IMR-90 (cell line): Measurements from ENCODE around the gene RPS6KA2. TPM values are rescaled to one million over a fixed set of nuclear protein-coding genes. Genes with fewer than 3 reads are reported as not detected.

Experiments used
- ATAC-seq: fragments of 200-7000 bp; cut with Tn5 transposase; 2 replicates; pipeline ENCODE4 v1.9.1; 2020; ENCODE audit warnings: low read depth, mild to moderate bottlenecking, moderate library complexity
- BruUV-seq: library from RNA; stranded (reverse); fragments of 400-500 nt; replicated peaks from 2 replicates; lab custom pipeline; 2021; lab: Mats Ljungman, UMichigan
- CTCF ChIA-PET: fragments of 300-600 bp; formaldehyde crosslinking; extraction: SDS; loops from one replicate; lab custom pipeline; 2021; ENCODE audit warnings: antibody characterized with exemption; lab: Yijun Ruan, JAX
- POLR2A ChIA-PET: fragments of 300-600 bp; sonication (Branson Sonifier 250); formaldehyde crosslinking; loops from one replicate; lab custom pipeline; 2022; ENCODE audit warnings: antibody characterized with exemption; ENCODE audit not compliant: unreplicated experiment; lab: Charles Lee
- DNase-seq: peaks from one replicate; pipeline ENCODE4 v3.0.0; 2013
- H2AFZ ChIP-seq: replicated peaks from 2 replicates; pipeline ENCODE3; 2013; ENCODE audit warnings: low read length, mild to moderate bottlenecking; ENCODE audit not compliant: poor library complexity
- H2AK5ac ChIP-seq: 2 replicates; pipeline ENCODE4 v1.6.1; 2013; ENCODE audit warnings: low read depth, low read length, inconsistent platforms
- H2AK9ac ChIP-seq: replicated peaks from 2 replicates; pipeline ENCODE3; 2013; ENCODE audit warnings: mild to moderate bottlenecking, low read depth, low read length, moderate library complexity; ENCODE audit not compliant: poor library complexity
- H2BK120ac ChIP-seq: 2 replicates; pipeline ENCODE4 v1.6.1; 2013; ENCODE audit warnings: low read depth, low read length, inconsistent platforms
- H2BK15ac ChIP-seq: 3 replicates; pipeline ENCODE4 v1.6.1; 2013; ENCODE audit warnings: low read depth, low read length, inconsistent platforms
- H2BK20ac ChIP-seq: 2 replicates; pipeline ENCODE4 v1.6.1; 2013; ENCODE audit warnings: low read depth, mild to moderate bottlenecking, inconsistent platforms, low read length, moderate library complexity
- H2BK5ac ChIP-seq: 2 replicates; pipeline ENCODE4 v1.6.1; 2013; ENCODE audit warnings: mild to moderate bottlenecking, low read depth, low read length, inconsistent platforms; ENCODE audit not compliant: poor library complexity, severe bottlenecking
- H3K14ac ChIP-seq: replicated peaks from 2 replicates; pipeline ENCODE4 v1.6.1; 2013; ENCODE audit warnings: low read depth, low read length, inconsistent platforms
- H3K18ac ChIP-seq: 2 replicates; pipeline ENCODE4 v1.6.1; 2013; ENCODE audit warnings: low read depth, low read length, control low read depth
- H3K23ac ChIP-seq: 2 replicates; pipeline ENCODE4 v1.6.1; 2013; ENCODE audit warnings: low read depth, low read length, inconsistent platforms
- H3K27ac ChIP-seq: 2 replicates; pipeline ENCODE4 v1.5.1; 2013; ENCODE audit warnings: mild to moderate bottlenecking, control low read depth, low read length; ENCODE audit not compliant: insufficient read depth
- H3K27me3 ChIP-seq: 2 replicates; pipeline ENCODE4 v1.6.1; 2013; ENCODE audit warnings: low read length; ENCODE audit not compliant: control insufficient read depth, insufficient read depth
- H3K36me3 ChIP-seq: 2 replicates; pipeline ENCODE4 v1.6.1; 2013; ENCODE audit warnings: low read length, mixed read lengths; ENCODE audit not compliant: control insufficient read depth, insufficient read depth
- H3K4ac ChIP-seq: 2 replicates; pipeline ENCODE4 v1.6.1; 2013; ENCODE audit warnings: low read depth, low read length, inconsistent platforms
- H3K4me1 ChIP-seq: 2 replicates; pipeline ENCODE4 v1.6.1; 2013; ENCODE audit warnings: low read length, mixed read lengths; ENCODE audit not compliant: control insufficient read depth, insufficient read depth
- H3K4me2 ChIP-seq: 2 replicates; pipeline ENCODE4 v1.6.1; 2013; ENCODE audit warnings: low read depth, mild to moderate bottlenecking, control low read depth, low read length, moderate library complexity
- H3K4me3 ChIP-seq: 2 replicates; pipeline ENCODE4 v1.5.1; 2013; ENCODE audit warnings: low read depth, mild to moderate bottlenecking, control low read depth, low read length, moderate library complexity; ENCODE audit not compliant: insufficient read depth
- H3K56ac ChIP-seq: 2 replicates; pipeline ENCODE4 v1.6.1; 2013; ENCODE audit warnings: low read length, inconsistent platforms; ENCODE audit not compliant: insufficient read depth; ENCODE audit errors: extremely low read depth
- H3K79me1 ChIP-seq, 2 experiments: 2 replicates each; pipeline ENCODE4 v1.6.1; 2013; ENCODE audit warnings: low read length in 2 of 2, inconsistent platforms in 1 of 2, low read depth in 1 of 2
- H3K9ac ChIP-seq: 2 replicates; pipeline ENCODE4 v1.6.1; 2013; ENCODE audit warnings: low read depth, low read length, control low read depth
- H3K9me1 ChIP-seq: 2 replicates; pipeline ENCODE4 v1.6.1; 2013; ENCODE audit warnings: low read length, inconsistent platforms; ENCODE audit not compliant: insufficient read depth
- H3K9me3 ChIP-seq: 2 replicates; pipeline ENCODE4 v1.6.1; 2013; ENCODE audit warnings: low read length; ENCODE audit not compliant: control insufficient read depth, insufficient read depth
- H4K20me1 ChIP-seq: 2 replicates; pipeline ENCODE4 v1.6.1; 2013; ENCODE audit warnings: low read length, inconsistent platforms; ENCODE audit not compliant: insufficient read depth
- H4K5ac ChIP-seq: 2 replicates; pipeline ENCODE4 v1.6.1; 2013; ENCODE audit warnings: mild to moderate bottlenecking, low read depth, low read length, control low read depth
- H4K8ac ChIP-seq, 2 experiments: 2 replicates each; pipeline ENCODE4 v1.6.1; 2013; ENCODE audit warnings: low read depth in 2 of 2, low read length in 2 of 2, control low read depth in 1 of 2, inconsistent platforms in 1 of 2
- H4K91ac ChIP-seq: 2 replicates; pipeline ENCODE4 v1.6.1; 2013; ENCODE audit warnings: low read depth, low read length, inconsistent platforms; ENCODE audit not compliant: insufficient read depth
- CEBPB ChIP-seq: IDR thresholded peaks from 2 replicates; pipeline ENCODE4 v1.6.1; 2012; ENCODE audit warnings: low read depth, low read length, improper control_type of control experiment
- CTCF ChIP-seq: conservative IDR thresholded peaks from 2 replicates; pipeline ENCODE4 v1.5.1; 2012; ENCODE audit warnings: mild to moderate bottlenecking, low read depth, low read length, improper control_type of control experiment
- MAFK ChIP-seq: IDR thresholded peaks from 2 replicates; pipeline ENCODE4 v1.6.1; 2012; ENCODE audit warnings: low read depth, low read length, improper control_type of control experiment
- NFE2L2 ChIP-seq: fragments of 150-350 bp; IDR thresholded peaks from 2 replicates; pipeline ENCODE4 v1.6.1; 2016; ENCODE audit warnings: low read depth, mild to moderate bottlenecking, low read length
- POLR2A ChIP-seq: IDR thresholded peaks from 2 replicates; pipeline ENCODE4 v1.6.1; 2012; ENCODE audit warnings: mild to moderate bottlenecking, low read depth, low read length
- RCOR1 ChIP-seq: IDR thresholded peaks from 2 replicates; pipeline ENCODE4 v1.6.1; 2012; ENCODE audit warnings: mild to moderate bottlenecking, low read length, improper control_type of control experiment; ENCODE audit not compliant: insufficient replicate concordance
- WGBS, 2 experiments: methylation state at CpG; one replicate each; pipeline versions ENCODE4 v1.1.5 to v1.1.7; 2013; ENCODE audit warnings: missing lambda C conversion rate in 2 of 2; ENCODE audit not compliant: insufficient read length in 1 of 2; ENCODE audit errors: extremely low coverage in 2 of 2; 5-methylcytosine and 5-hydroxymethylcytosine counted together
- dilution Hi-C: fragments of 300-500 bp; cut with HindIII; formaldehyde crosslinking; loops from one replicate; pipeline ENCODE4 v1.14.3; 2018; ENCODE audit warnings: low sequenced_read_pairs; ENCODE audit not compliant: unreplicated experiment
- in situ Hi-C: fragments of 300-500 bp; cut with MboI; formaldehyde crosslinking; loops from 3 replicates; pipeline ENCODE4 v1.14.3; 2019; ENCODE audit warnings: low sequenced_read_pairs, inconsistent platforms, mixed read lengths
- intact Hi-C: fragments of 100-400 bp; cut with micrococcal nuclease; formaldehyde crosslinking; loops from 2 replicates; pipeline ENCODE4 v1.10.0; 2022
- polyA plus RNA-seq, 3 experiments: library from polyadenylated mRNA; depleted of rRNA; stranded (reverse); fragments of >200 nt; gene quantifications; 2 replicates each; pipeline ENCODE4 v1.2.3, GENCODE V29; 2012; ENCODE audit warnings: low replicate concordance in 1 of 3
- total RNA-seq: library from RNA; depleted of rRNA; stranded (reverse); fragments of >200 nt; gene quantifications from 2 replicates; pipeline ENCODE4 v1.2.3, GENCODE V29; 2012

The RPS6KA2 gene
- total and polyA plus RNA-seq, 2 of the 4 experiments (the other 2 are of a cell fraction) = 26.9 to 31.3 TPM

GRCh38 chr6:166492092-166492741 lies 134.8 kb downstream of the RPS6KA2 start:
- no peak overlapping the region for H3K27ac ChIP-seq
- no peak overlapping the region for H2BK5ac ChIP-seq
- DNase-seq (no peak), ATAC-seq (no peak)
- no peak overlapping the region for H2AK5ac ChIP-seq
- no peak overlapping the region for H2AFZ ChIP-seq
- no peak overlapping the region for H4K8ac ChIP-seq
- whole genome bisulfite sequencing, 2 experiments = no CpG with 5 or more reads among the region's 5 CpGs
- CTCF ChIA-PET = no interaction called here
- no peaks in the 10 kb centered on the region for H3K79me1 ChIP-seq
- H4K91ac ChIP-seq = no peak overlapping the region
- intact Hi-C loops (no loop called here), dilution Hi-C loops (no loop called here), in situ Hi-C loops (no loop called here)
- POLR2A ChIA-PET = interaction anchor here (0.7 kb wide), 1 partner anchor 28 kb away, joined by 5 read pairs; no protein-coding TSS in a partner anchor
- no peak overlapping the region for H3K14ac ChIP-seq
- H3K4me3 ChIP-seq = no peak overlapping the region
- no peaks in the 10 kb centered on the region; the same call in 1 of the 2 replicates for H3K4me1 ChIP-seq
- H3K36me3 ChIP-seq = peaks cover 67% of the 10 kb centered on the region
- H3K18ac ChIP-seq = no peak overlapping the region
- no peak overlapping the region for H2BK15ac ChIP-seq
- no peak overlapping the region for H2BK20ac ChIP-seq
- H3K9me1 ChIP-seq = peaks cover 15% of the 10 kb centered on the region
- TF ChIP-seq POLR2A = no peak
- no peak for TF ChIP-seq NFE2L2
- no peak for TF ChIP-seq CEBPB
- no peak for TF ChIP-seq RCOR1
- no peak for TF ChIP-seq MAFK
- no peak for TF ChIP-seq CTCF
- no peaks in the 10 kb centered on the region for H3K9me3 ChIP-seq
- no peak overlapping the region for H3K4me2 ChIP-seq
- H4K5ac ChIP-seq = no peak overlapping the region
- H2BK120ac ChIP-seq = no peak overlapping the region
- no peak overlapping the region for H3K9ac ChIP-seq
- no peak overlapping the region for H3K4ac ChIP-seq
- H4K20me1 ChIP-seq = no peaks in the 10 kb centered on the region
- no TSS peak for BruUV-seq
- no peak overlapping the region for H3K23ac ChIP-seq
- no peaks in the 10 kb centered on the region for H3K27me3 ChIP-seq
- no peak overlapping the region for H3K56ac ChIP-seq
- no peak overlapping the region for H2AK9ac ChIP-seq
